HepG2 (cell line): ENCODE data around the gene GPR33. TPM values are rescaled to one million over a fixed set of nuclear protein-coding genes. Genes with fewer than 3 reads are reported as not detected.

Experiments used
- ARNT ChIP-seq: fragments of 450-650 bp; IDR thresholded peaks from 2 replicates; pipeline ENCODE4 v1.6.1; 2017
- ATF7-NPFF ChIP-seq: sonication (generic); formaldehyde crosslinking; IDR thresholded peaks from 2 replicates; pipeline ENCODE4 v1.8.1; 2023; ENCODE audit warnings: mild to moderate bottlenecking, low read depth, missing genetic modification reagents, moderate library complexity
- CENPX ChIP-seq: sonication (generic); formaldehyde crosslinking; IDR thresholded peaks from 2 replicates; pipeline ENCODE4 v1.9.0; 2021; ENCODE audit warnings: mild to moderate bottlenecking, missing genetic modification reagents, moderate library complexity
- FOSL2 ChIP-seq: sonication (generic); formaldehyde crosslinking; IDR thresholded peaks from 2 replicates; pipeline ENCODE4 v1.4.0; 2020; ENCODE audit warnings: missing genetic modification reagents
- GLI4 ChIP-seq: sonication (generic); formaldehyde crosslinking; IDR thresholded peaks from 2 replicates; pipeline ENCODE4 v1.5.1; 2020; ENCODE audit warnings: missing genetic modification reagents, mild to moderate bottlenecking, moderate library complexity, borderline replicate concordance
- JDP2 ChIP-seq: sonication (generic); formaldehyde crosslinking; IDR thresholded peaks from 2 replicates; pipeline ENCODE4 v1.8.1; 2022; ENCODE audit warnings: missing genetic modification reagents, borderline replicate concordance
- KLF11 ChIP-seq: IDR thresholded peaks from 2 replicates; pipeline ENCODE4 v1.6.1; 2016; ENCODE audit warnings: missing compliant biosample characterization
- KLF6 ChIP-seq: IDR thresholded peaks from 2 replicates; pipeline ENCODE4 v1.8.0; 2016; ENCODE audit warnings: missing biosample characterization, missing genetic modification reagents
- KLF9 ChIP-seq: IDR thresholded peaks from 2 replicates; pipeline ENCODE4 v1.6.1; 2016; ENCODE audit warnings: low read depth
- MAF1 ChIP-seq: sonication (generic); formaldehyde crosslinking; IDR thresholded peaks from 2 replicates; pipeline ENCODE4 v1.5.0; 2020; ENCODE audit warnings: missing genetic modification reagents, borderline replicate concordance
- MATR3 ChIP-seq: sonication (generic); formaldehyde crosslinking; IDR thresholded peaks from 2 replicates; pipeline ENCODE4 v1.4.0; 2020; ENCODE audit warnings: missing genetic modification reagents
- MXD1 ChIP-seq: sonication (generic); formaldehyde crosslinking; IDR thresholded peaks from 2 replicates; pipeline ENCODE4 v1.4.0; 2020; ENCODE audit warnings: mild to moderate bottlenecking, missing genetic modification reagents
- NCOA5 ChIP-seq: sonication (generic); formaldehyde crosslinking; IDR thresholded peaks from 2 replicates; pipeline ENCODE4 v1.4.0; 2020; ENCODE audit warnings: missing genetic modification reagents
- NFIC ChIP-seq: IDR thresholded peaks from 2 replicates; pipeline ENCODE4 v1.6.1; 2012; ENCODE audit warnings: mild to moderate bottlenecking, low read length, inconsistent platforms
- RARA ChIP-seq: IDR thresholded peaks from 2 replicates; pipeline ENCODE4 v1.6.1; 2016; ENCODE audit warnings: missing genetic modification reagents, missing compliant biosample characterization
- SMAD9 ChIP-seq: sonication (generic); formaldehyde crosslinking; IDR thresholded peaks from 2 replicates; pipeline ENCODE4 v1.5.1; 2020; ENCODE audit warnings: mild to moderate bottlenecking, missing genetic modification reagents
- SRSF1 ChIP-seq: fragments of 200-400 bp; formaldehyde crosslinking; optimal IDR thresholded peaks from 2 replicates; pipeline ENCODE3; 2017; ENCODE audit warnings: mild to moderate bottlenecking, low read depth, low read length, moderate library complexity
- ZBTB42 ChIP-seq: sonication (generic); formaldehyde crosslinking; IDR thresholded peaks from 2 replicates; pipeline ENCODE4 v1.5.0; 2020; ENCODE audit warnings: mild to moderate bottlenecking, missing genetic modification reagents
- ZNF550 ChIP-seq: sonication (generic); formaldehyde crosslinking; IDR thresholded peaks from 2 replicates; pipeline ENCODE4 v1.4.0; 2020; ENCODE audit warnings: mild to moderate bottlenecking, missing genetic modification reagents, borderline replicate concordance
- ZNF777 ChIP-seq: sonication (generic); formaldehyde crosslinking; IDR thresholded peaks from 2 replicates; pipeline ENCODE4 v1.4.0; 2020; ENCODE audit warnings: missing genetic modification reagents
- ZSCAN25 ChIP-seq: sonication (generic); formaldehyde crosslinking; IDR thresholded peaks from 2 replicates; pipeline ENCODE4 v1.8.0; 2022; ENCODE audit warnings: mild to moderate bottlenecking, missing genetic modification reagents
- polyA plus RNA-seq, 8 experiments: library from polyadenylated mRNA; depleted of rRNA in 3 of 8; stranded (reverse) in 7 of 8; unstranded in 1 of 8; fragments of >200 nt; fragmentation: Illumina TruSeq in 4 of 8; extraction: Trizol in 4 of 8; gene quantifications; 2 replicates each; pipeline versions ENCODE4 v1.2.1 to v1.2.3, GENCODE V29; 2011 to 2016; ENCODE audit warnings: low read depth in 4 of 8, missing spikeins in 1 of 8, mixed read lengths in 1 of 8; ENCODE audit not compliant: insufficient read depth in 1 of 8
- total RNA-seq, 5 experiments: library from RNA; depleted of rRNA; stranded (reverse); fragments of >200 nt; fragmentation: Illumina TruSeq; extraction: Trizol; gene quantifications; 2 replicates each; pipeline ENCODE4 v1.2.3, GENCODE V29; 2016; ENCODE audit warnings: low read depth in 1 of 5
- TF ChIP-seq, protein P1 (sequence below): IDR thresholded peaks from 2 replicates; pipeline ENCODE4 v1.6.1; 2016
- TF ChIP-seq, protein P2 (sequence below): sonication (generic); formaldehyde crosslinking; IDR thresholded peaks from 2 replicates; pipeline ENCODE4 v1.4.0; 2020; ENCODE audit warnings: missing genetic modification reagents, borderline replicate concordance
- TF ChIP-seq, protein P3 (sequence below): sonication (generic); formaldehyde crosslinking; IDR thresholded peaks from 2 replicates; pipeline ENCODE4 v1.5.0; 2020; ENCODE audit warnings: missing genetic modification reagents, mild to moderate bottlenecking, borderline replicate concordance
- TF ChIP-seq, protein P4 (sequence below): sonication (generic); formaldehyde crosslinking; conservative IDR thresholded peaks from 2 replicates; pipeline ENCODE4 v1.8.0; 2022; ENCODE audit warnings: low read depth, missing genetic modification reagents

The GPR33 gene
- total and polyA plus RNA-seq, 2 of the 13 experiments (the other 11 are each of a cell fraction or from before 2014, with no cell fraction given), result not detected

DNA sequence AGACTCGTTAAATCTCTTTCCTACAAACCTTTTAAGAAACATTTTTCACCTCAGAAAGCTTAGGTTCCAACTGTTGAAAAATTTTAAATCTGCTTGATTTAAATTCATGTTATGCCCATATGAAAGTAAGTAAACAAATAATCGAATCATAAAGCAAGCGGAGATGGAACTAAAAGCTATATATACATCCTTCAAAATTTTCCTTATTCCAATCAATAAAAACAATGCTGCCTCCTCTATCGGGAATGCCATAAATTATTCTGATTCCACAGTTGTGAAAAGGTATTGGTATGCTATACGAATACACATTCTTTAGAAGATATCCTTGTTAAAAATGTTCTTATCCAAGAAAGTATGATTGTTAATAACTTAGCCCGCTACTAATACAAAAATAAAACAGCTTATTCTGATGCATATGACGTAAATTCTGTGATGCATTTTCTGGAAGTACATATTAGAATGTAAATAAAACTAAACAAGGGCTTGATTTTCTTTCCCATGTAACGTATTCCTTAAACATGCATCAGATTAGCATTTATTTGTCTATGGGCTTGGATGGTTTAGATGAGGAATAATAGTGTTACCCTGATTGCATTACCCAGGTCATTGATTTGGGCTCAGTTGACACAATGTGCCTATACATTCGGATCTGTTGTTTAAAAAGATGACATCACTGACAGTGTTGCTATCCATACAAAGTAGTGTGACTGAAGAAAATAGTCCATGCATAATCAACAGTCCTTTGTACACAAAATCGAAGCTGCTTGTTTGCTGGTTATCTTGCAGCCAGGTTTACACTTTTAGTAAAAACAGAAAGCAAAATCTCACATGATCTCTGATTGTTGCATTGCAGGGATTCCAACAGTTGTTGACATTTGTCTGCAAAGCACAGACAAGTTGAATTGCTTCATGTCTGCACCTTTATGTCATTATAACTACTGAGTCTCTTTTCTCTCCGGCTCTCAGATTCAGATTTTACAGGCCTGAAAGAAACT lies 29.9 kb downstream of the GPR33 start (continued):
- no peak for TF ChIP-seq MXD1 (CRISPR knock-in tag)
- no peak for TF ChIP-seq SRSF1
- TF ChIP-seq, protein P1, sequence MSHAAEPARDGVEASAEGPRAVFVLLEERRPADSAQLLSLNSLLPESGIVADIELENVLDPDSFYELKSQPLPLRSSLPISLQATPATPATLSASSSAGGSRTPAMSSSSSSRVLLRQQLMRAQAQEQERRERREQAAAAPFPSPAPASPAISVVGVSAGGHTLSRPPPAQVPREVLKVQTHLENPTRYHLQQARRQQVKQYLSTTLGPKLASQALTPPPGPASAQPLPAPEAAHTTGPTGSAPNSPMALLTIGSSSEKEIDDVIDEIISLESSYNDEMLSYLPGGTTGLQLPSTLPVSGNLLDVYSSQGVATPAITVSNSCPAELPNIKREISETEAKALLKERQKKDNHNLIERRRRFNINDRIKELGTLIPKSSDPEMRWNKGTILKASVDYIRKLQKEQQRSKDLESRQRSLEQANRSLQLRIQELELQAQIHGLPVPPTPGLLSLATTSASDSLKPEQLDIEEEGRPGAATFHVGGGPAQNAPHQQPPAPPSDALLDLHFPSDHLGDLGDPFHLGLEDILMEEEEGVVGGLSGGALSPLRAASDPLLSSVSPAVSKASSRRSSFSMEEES, result peak; percentile 97
- no peak for TF ChIP-seq CENPX (CRISPR knock-in tag)
- TF ChIP-seq MAF1, result no peak
- no peak for TF ChIP-seq KLF11 (CRISPR knock-in tag)
- TF ChIP-seq, protein P2, sequence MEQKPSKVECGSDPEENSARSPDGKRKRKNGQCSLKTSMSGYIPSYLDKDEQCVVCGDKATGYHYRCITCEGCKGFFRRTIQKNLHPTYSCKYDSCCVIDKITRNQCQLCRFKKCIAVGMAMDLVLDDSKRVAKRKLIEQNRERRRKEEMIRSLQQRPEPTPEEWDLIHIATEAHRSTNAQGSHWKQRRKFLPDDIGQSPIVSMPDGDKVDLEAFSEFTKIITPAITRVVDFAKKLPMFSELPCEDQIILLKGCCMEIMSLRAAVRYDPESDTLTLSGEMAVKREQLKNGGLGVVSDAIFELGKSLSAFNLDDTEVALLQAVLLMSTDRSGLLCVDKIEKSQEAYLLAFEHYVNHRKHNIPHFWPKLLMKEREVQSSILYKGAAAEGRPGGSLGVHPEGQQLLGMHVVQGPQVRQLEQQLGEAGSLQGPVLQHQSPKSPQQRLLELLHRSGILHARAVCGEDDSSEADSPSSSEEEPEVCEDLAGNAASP (CRISPR knock-in tag), result no peak; the same call in none of the 2 replicates
- no peak for TF ChIP-seq ZBTB42
- no peak for TF ChIP-seq ATF7-NPFF (CRISPR knock-in tag)
- TF ChIP-seq FOSL2 (CRISPR knock-in tag), result 0 out of 2 replicates have a peak, but pooled peaks have one; percentile 44
- no peak for TF ChIP-seq NCOA5 (CRISPR knock-in tag)
- peak; percentile 48; the same call in 1 of the 2 replicates for TF ChIP-seq KLF6
- no peak for TF ChIP-seq ARNT
- no peak for TF ChIP-seq JDP2
- no peak for TF ChIP-seq RARA (CRISPR knock-in tag)
- no peak for TF ChIP-seq ZSCAN25 (CRISPR knock-in tag)
- no peak for TF ChIP-seq ZNF550 (CRISPR knock-in tag)
- TF ChIP-seq KLF9 (CRISPR knock-in tag), result peak; percentile 49; the same call in 1 of the 2 replicates
- no peak for TF ChIP-seq ZNF777 (CRISPR knock-in tag)
- no peak for TF ChIP-seq SMAD9 (CRISPR knock-in tag)
- no peak for TF ChIP-seq GLI4
- TF ChIP-seq, protein P3, sequence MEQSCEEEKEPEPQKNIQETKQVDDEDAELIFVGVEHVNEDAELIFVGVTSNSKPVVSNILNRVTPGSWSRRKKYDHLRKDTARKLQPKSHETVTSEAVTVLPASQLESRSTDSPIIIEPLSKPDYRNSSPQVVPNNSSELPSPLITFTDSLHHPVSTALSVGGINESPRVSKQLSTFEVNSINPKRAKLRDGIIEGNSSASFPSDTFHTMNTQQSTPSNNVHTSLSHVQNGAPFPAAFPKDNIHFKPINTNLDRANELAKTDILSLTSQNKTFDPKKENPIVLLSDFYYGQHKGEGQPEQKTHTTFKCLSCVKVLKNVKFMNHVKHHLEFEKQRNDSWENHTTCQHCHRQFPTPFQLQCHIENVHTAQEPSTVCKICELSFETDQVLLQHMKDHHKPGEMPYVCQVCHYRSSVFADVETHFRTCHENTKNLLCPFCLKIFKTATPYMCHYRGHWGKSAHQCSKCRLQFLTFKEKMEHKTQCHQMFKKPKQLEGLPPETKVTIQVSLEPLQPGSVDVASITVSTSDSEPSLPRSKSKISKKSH (CRISPR knock-in tag), result no peak
- TF ChIP-seq NFIC, result no peak; the same call in 1 of the 2 replicates
- TF ChIP-seq, protein P4, sequence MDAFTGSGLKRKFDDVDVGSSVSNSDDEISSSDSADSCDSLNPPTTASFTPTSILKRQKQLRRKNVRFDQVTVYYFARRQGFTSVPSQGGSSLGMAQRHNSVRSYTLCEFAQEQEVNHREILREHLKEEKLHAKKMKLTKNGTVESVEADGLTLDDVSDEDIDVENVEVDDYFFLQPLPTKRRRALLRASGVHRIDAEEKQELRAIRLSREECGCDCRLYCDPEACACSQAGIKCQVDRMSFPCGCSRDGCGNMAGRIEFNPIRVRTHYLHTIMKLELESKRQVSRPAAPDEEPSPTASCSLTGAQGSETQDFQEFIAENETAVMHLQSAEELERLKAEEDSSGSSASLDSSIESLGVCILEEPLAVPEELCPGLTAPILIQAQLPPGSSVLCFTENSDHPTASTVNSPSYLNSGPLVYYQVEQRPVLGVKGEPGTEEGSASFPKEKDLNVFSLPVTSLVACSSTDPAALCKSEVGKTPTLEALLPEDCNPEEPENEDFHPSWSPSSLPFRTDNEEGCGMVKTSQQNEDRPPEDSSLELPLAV (CRISPR knock-in tag), result no peak
- TF ChIP-seq MATR3, result no peak
